Activated T-helper 17 cell treated with anti-CD3 and anti-CD28 coated beads, Interleukin-2, amount 50 U/mL, for 72 hours (primary cell): Measurements from ENCODE around the gene MED13L. TPM values are rescaled to one million over a fixed set of nuclear protein-coding genes. Genes with fewer than 3 reads are reported as not detected.

ENCODE experiments used
- ATAC-seq: fragments of 150-1000 bp; cut with Tn5 transposase; replicated peaks from 2 replicates; pipeline ENCODE4 v1.10.0; 2021; ENCODE audit warnings: mild to moderate bottlenecking, moderate library complexity
- H3K27ac Mint-ChIP-seq: one replicate; pipeline ENCODE4 v1.8.0; 2022; ENCODE audit warnings: mixed read lengths
- H3K27me3 Mint-ChIP-seq: one replicate; pipeline ENCODE4 v1.8.0; 2022; ENCODE audit warnings: mixed read lengths
- H3K36me3 Mint-ChIP-seq: one replicate; pipeline ENCODE4 v1.8.0; 2022; ENCODE audit warnings: low read depth, mild to moderate bottlenecking, mixed read lengths
- H3K4me1 Mint-ChIP-seq: one replicate; pipeline ENCODE4 v1.8.0; 2022; ENCODE audit warnings: mixed read lengths
- H3K4me3 Mint-ChIP-seq: one replicate; pipeline ENCODE4 v1.8.0; 2022; ENCODE audit warnings: mild to moderate bottlenecking, mixed read lengths
- H3K9me3 Mint-ChIP-seq: one replicate; pipeline ENCODE4 v1.8.0; 2022; ENCODE audit warnings: mixed read lengths
- total RNA-seq, 2 donors: library from RNA; stranded (reverse); gene quantifications; one replicate each; pipeline ENCODE4 v1.2.3, GENCODE V29; 2022

Gene MED13L
- total RNA-seq, 2 donors from 2014 or later: 49.9 to 56.2 TPM

DNA sequence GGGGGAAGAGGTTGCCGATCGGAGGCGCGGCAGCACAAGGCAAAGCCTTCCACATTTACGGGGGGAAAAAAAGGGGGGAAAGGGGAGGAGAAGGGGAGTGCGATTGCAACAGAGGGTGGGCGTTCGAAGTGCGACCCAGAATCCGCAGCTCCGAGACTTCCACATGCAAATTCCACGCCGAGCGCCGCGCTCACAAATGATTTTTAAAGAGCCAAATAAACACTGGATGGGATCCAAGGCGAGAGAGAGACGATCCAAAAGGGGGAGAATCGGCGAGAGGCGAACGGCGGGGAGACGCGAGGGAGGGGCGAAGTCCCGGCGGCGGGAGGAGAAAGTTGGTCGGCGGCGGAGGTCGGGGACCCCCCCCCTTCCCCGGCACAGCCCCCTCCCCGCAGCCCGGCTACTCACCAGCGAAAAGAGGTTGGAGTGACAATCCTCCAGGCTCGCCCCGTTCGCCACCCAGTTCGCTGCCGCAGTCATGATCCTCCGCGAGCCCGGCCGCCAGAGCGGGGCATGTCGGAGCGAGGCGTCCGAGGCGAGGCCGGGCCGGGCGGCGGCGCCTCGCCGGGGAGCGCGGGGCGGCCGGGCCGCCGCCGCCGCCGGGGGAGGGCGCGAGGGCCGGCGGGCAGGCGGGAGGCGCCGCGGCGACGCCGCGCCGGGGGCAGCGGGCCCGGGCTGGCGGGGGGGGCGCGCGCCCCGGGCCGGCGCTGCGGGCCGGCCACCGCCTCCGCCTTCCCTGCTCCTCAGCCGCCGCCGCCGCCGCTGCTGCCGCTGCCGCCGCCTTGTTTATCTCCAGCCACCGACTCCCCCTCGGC, 634 bp downstream of the MED13L start:
- H3K36me3 Mint-ChIP-seq: peaks cover 12% of the 10 kb centered on the region
- H3K4me1 Mint-ChIP-seq: peaks cover 25% of the 10 kb centered on the region
- H3K9me3 Mint-ChIP-seq: no peaks in the 10 kb centered on the region
- peak; percentile 42 for ATAC-seq
- H3K27me3 Mint-ChIP-seq: no peaks in the 10 kb centered on the region
- peak overlapping the region; percentile 97 for H3K4me3 Mint-ChIP-seq
- peak overlapping the region; percentile 97 for H3K27ac Mint-ChIP-seq

DNA sequence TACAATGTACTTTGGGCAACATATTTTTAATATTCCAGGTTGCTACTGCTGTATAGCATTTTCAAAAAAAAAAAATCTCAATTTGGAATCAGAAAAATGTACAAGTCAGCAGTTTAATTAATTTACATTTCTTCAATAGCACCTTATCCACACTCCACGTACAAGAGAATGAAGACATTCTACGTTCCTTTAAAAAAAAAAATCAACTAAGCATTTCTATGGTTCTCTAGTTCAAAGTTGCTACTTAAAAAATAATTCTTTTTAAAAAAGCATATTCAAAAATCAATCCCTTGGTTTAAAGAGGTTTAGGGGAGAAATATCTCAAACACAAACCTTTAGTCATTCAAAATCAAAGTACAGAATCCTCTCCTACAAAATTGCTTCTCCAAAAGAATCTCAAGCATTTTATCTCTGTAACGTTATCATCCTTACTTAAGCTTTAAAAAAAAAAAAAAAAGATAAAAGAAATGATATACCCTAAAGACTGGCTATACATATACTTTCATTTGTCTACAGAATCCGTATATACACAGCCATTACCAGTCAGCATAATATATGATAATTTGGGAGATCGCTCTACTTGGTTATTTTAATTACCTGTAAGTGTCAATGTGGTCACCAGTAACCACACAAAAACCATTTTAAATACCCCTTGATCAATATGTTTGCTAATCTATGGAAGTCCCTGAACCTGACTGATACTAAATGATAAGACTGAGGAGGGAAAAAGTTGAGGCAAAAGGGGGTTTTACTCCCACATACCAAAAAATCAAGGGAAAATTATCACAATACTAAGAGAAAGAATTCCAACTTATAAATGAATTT, 2.7 kb downstream of the MED13L start:
- no peak for ATAC-seq
- Mint-ChIP-seq H3K4me1 (peaks cover 25% of the 10 kb centered on the region), H3K9me3 (no peaks in the 10 kb centered on the region), H3K27ac (no peak overlapping the region), H3K36me3 (peaks cover 12% of the 10 kb centered on the region), H3K27me3 (no peaks in the 10 kb centered on the region), H3K4me3 (peak overlapping the region; percentile 97)

DNA sequence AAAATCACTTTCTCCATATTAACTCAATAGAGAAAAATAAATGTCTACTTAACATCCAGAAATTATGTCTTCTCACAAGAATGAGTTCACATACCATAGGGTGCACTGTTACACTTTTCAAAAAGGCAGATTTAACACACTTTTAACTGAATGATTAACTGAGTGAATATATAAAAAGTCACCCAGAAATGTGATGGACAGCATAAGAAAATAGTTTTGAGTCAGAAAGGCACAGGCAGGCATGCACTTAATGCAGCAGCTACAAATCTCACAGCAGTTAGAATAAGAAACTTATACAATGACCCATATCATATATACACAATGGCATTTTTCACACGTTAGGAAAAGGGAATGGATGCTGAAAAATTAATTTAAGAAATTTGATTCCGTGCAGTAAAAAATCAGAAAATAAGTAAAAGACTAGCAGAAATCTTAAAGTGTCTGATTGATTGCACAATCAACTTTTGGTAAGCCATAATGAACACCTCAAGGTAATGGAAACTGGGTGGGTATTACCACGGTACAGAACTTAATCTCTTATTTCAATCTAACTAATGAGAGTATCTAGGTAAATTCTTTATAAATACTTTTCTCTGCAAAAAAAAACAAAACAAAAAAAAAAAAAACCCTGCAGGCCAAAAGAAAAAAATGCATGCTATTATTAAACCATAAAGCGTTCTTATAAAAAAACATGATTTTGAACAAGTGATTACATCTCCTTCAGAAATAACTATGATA, 3.5 kb downstream of the MED13L start:
- Mint-ChIP-seq H3K4me1 (peaks cover 25% of the 10 kb centered on the region), H3K27me3 (no peaks in the 10 kb centered on the region), H3K36me3 (peaks cover 12% of the 10 kb centered on the region), H3K27ac (no peak overlapping the region), H3K9me3 (no peaks in the 10 kb centered on the region), H3K4me3 (peak overlapping the region; percentile 97)
- no peak for ATAC-seq

DNA sequence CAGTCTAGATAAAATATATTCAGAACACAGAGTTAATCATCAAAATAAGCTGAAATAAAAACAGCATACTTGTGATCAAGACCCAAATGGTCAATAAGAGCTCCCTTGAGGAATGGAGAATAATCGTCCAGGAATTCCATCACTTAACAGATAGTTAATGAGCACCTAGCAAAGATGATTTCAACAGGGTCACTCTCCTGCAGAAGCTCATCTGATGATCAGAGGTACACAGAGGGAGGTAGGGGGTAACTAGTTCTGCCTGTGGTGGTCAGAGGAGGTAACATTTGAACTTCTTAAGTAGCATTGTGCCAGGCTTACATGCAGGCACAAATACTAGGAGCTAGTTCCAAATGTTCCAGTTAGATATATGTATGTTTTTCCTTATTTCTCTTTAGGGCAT, 9.5 kb downstream of the MED13L start:
- Mint-ChIP-seq H3K36me3 (no peaks in the 10 kb centered on the region), H3K4me3 (no peak overlapping the region), H3K4me1 (peaks cover 12% of the 10 kb centered on the region), H3K27ac (no peak overlapping the region), H3K27me3 (no peaks in the 10 kb centered on the region), H3K9me3 (no peaks in the 10 kb centered on the region)
- ATAC-seq: no peak

DNA sequence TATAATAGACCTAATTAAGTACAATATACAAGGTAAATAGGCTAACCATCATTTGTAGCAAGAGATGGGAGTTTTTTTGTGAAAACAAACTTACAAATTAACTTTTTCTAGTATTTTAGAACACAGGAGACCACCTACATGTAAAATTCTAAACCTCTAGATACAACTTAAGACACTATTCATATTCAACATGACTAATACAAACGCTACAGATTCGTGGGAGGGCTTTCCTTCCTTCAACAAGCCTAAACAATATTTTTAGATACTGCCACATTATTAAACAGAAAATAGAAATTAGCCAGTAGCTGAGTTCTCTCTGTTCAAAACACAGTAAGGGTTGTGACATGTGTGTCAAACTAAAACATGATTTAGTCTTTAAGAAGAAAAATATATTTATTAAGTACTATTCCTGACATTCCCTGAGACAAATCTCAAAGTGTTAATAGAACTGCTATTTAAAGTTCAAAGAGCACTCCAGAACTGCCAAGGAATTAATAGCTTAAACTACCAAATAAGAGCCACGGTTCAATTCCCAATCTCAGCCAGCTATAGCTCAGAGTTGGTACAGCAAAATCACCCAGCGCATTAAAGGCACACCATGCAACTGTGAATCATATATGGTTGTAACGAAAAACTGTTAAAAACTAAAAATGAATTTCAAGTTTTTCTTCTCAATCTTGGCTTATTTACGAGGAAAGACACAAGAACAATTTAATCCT, 10.7 kb downstream of the MED13L start:
- Mint-ChIP-seq H3K27me3 (no peaks in the 10 kb centered on the region), H3K4me3 (no peak overlapping the region), H3K4me1 (peaks cover 10% of the 10 kb centered on the region), H3K36me3 (no peaks in the 10 kb centered on the region), H3K9me3 (no peaks in the 10 kb centered on the region), H3K27ac (no peak overlapping the region)
- no peak for ATAC-seq

DNA sequence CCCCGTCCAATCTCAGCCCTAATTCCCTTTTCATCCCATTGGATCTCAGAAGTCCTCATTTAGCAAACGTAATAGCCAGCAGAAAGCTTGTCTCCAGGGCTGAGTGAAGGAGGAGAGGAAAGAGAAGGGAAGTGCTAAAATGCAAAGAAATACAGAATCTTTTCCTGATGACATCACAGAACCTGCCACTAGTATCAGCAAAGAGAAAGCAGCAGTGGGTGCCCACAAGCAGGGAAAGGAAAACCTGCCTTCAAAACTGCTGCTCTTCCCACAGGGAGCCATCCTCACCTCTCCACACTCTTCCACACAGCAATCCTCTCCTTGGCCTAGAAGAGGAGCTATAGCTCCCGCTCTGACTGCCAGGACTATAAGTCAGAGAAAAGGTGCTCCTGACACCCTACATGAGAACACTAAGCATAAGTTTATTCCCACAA, 11.3 kb downstream of the MED13L start:
- Mint-ChIP-seq H3K4me3 (no peak overlapping the region), H3K27ac (no peak overlapping the region), H3K4me1 (peaks cover 14% of the 10 kb centered on the region), H3K9me3 (no peaks in the 10 kb centered on the region), H3K36me3 (no peaks in the 10 kb centered on the region), H3K27me3 (no peaks in the 10 kb centered on the region)
- ATAC-seq: no peak

DNA sequence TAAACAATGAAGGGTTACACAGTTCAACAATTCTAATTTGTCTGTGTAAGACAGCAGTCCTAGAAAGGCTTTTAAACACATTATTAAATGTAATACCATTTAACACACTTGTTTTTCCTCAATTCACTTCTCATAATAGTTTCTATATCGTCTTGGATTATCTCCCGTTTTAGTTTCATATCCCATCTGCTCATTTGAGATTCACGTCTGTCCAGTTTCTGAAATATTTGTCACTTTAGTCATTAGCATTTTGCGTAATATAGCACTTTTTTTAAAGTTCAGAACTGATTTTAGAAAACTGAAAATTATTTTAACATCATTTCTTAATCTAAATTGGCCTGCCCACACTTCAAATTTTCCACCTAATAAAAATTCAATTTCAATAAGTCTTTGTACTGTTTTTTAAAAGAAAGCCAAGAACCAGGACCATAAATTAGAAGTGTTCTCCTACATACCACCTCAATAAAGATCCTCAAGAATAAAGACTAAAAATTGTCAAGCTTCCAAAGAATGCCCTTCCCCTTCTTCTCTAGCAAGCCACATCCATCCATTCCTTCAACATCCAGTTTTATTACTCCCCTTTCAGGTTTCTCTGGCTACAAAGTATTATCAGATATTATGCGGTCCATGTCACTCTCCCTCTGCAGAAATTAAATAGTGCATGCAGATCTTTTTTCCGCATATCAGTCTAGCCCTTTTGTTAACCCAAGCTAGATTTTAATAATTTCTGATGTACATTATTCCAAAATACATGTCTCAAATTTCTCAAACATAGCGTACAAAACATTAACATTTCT, 11.9 kb downstream of the MED13L start:
- H3K27ac Mint-ChIP-seq: no peak overlapping the region
- no peaks in the 10 kb centered on the region for H3K9me3 Mint-ChIP-seq
- H3K4me3 Mint-ChIP-seq: peak overlapping the region; percentile 26
- no peaks in the 10 kb centered on the region for H3K36me3 Mint-ChIP-seq
- H3K4me1 Mint-ChIP-seq: peaks cover 19% of the 10 kb centered on the region
- H3K27me3 Mint-ChIP-seq: no peaks in the 10 kb centered on the region
- ATAC-seq: no peak

DNA sequence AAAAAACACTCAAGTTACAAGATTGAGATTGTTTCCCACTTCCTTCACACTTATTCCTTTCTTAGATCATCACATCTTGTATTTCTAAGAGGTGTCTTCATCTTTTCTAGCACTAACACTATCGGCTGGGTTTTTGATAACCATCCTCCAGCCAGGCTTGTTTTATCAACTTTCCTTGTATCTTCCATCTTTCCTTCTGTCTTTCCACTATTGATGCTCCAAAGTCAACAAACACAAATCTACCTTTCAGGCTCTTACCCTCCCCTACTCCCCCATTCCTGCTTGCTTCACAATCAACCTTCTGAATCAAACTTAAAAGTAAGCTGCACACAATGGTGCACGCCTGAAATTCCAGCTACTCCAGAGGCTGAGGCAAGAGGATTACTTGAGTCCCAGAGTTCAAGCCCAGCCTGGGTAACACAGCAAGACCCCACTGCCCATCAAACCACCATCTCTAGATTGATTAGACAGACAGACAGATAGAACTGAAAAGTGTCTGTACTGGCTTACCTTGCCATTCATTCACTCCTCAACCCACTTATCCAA, 12.9 kb downstream of the MED13L start:
- Mint-ChIP-seq H3K36me3 (no peaks in the 10 kb centered on the region), H3K27me3 (no peaks in the 10 kb centered on the region), H3K9me3 (no peaks in the 10 kb centered on the region), H3K27ac (peak overlapping the region; percentile 27), H3K4me1 (peaks cover 19% of the 10 kb centered on the region), H3K4me3 (peak overlapping the region; percentile 26)
- no peak for ATAC-seq

DNA sequence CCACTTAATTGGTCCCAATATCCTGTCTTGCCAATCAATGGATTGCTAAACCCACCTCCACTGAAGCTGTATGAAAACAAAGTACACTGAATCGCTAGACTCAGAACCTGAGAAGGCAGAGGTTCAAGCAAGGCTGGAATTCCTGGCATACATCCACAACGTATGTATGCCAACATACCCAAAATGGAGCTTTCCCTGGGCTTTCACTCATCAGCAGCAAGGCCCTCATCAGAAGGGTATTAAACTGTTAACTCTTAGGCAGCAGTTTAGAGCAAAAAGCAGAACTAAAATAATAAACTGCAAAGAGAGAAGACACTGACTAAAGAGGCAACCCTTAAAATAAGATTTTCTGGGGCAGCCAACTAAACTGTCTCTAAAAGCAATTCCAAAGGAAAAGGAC, 13.6 kb downstream of the MED13L start:
- Mint-ChIP-seq H3K4me1 (peaks cover 19% of the 10 kb centered on the region), H3K27ac (no peak overlapping the region), H3K4me3 (no peak overlapping the region), H3K9me3 (no peaks in the 10 kb centered on the region), H3K36me3 (no peaks in the 10 kb centered on the region), H3K27me3 (no peaks in the 10 kb centered on the region)
- no peak for ATAC-seq

DNA sequence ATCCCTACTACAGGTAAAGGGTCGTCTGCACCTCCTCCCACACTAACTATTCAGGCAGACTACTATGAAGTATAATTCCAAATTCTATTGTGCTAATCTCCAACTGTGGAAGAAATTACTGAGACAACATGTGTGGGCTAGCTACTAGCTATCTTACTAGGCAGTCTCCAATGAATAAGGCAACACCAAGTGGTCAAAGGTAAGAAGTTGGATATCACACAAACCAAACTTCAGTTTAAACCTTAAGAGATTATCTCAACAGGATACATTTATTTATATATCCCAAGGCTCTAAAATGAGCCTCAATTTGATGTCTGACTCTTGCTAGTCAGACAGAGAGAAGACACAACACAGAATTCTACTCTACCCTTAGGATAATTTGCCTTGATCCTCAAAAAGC, 14.1 kb downstream of the MED13L start:
- peak; percentile 24 for ATAC-seq
- no peak overlapping the region for H3K27ac Mint-ChIP-seq
- peaks cover 19% of the 10 kb centered on the region for H3K4me1 Mint-ChIP-seq
- no peaks in the 10 kb centered on the region for H3K9me3 Mint-ChIP-seq
- no peaks in the 10 kb centered on the region for H3K36me3 Mint-ChIP-seq
- no peak overlapping the region for H3K4me3 Mint-ChIP-seq
- H3K27me3 Mint-ChIP-seq: no peaks in the 10 kb centered on the region

DNA sequence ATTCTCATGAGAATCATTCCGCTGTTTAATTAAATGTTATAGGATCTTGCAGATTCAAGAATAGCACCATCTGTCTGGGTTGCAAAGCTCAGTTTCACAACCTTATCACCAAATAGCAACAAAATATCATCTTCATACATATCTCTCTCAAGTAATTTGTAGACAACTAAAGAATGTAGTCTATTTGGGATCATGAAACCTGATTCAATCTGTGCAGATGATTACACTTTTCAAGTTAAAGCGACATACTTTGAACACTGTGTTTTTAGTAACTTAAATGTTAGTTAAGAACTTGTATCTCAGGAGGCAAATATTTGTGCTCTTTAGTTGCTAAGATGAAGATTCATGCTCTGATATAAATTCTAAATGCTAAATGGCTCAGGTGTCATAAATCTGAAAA, 14.8 kb downstream of the MED13L start:
- ATAC-seq: no peak
- Mint-ChIP-seq H3K36me3 (no peaks in the 10 kb centered on the region), H3K9me3 (no peaks in the 10 kb centered on the region), H3K4me3 (no peak overlapping the region), H3K27ac (no peak overlapping the region), H3K27me3 (no peaks in the 10 kb centered on the region), H3K4me1 (peaks cover 19% of the 10 kb centered on the region)

DNA sequence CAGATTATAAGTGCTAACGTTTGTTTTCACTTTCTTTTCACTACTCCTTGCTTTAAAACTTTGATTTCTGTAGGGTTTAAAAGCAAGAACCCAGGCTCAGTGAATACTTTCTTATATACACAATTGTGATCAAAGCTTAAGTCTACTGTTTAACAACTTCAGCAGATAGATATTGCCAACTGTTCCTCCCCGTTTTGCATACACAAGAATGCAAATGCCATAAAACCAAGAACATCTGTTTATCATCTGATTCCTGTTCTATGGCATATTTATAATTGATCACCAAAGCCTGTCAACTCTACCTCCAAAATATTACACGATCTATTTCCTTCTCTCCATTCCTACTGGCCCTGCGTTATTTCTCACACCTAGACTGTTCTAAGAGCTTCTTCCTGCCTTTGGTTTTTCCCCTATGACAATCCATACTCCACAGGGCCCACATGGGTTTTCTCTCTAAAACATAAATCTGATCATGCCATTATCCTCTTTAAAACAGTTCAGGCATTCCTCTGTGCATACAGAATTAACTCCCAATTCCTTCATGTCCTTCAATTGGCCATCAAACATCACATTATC, 15.9 kb downstream of the MED13L start:
- peaks cover 24% of the 10 kb centered on the region for H3K4me1 Mint-ChIP-seq
- no peaks in the 10 kb centered on the region for H3K36me3 Mint-ChIP-seq
- no peaks in the 10 kb centered on the region for H3K27me3 Mint-ChIP-seq
- peak overlapping the region; percentile 33 for H3K4me3 Mint-ChIP-seq
- ATAC-seq: no peak
- H3K27ac Mint-ChIP-seq: peak overlapping the region; percentile 31
- H3K9me3 Mint-ChIP-seq: no peaks in the 10 kb centered on the region
